Neutrophil (primary cell): ENCODE measurements around the gene ADGRD1.

Experiments used
- H3K27ac ChIP-seq: fragments of 200-600 bp; sonication (generic); 2 replicates; pipeline ENCODE4 v1.5.1; 2016; ENCODE audit warnings: mild to moderate bottlenecking, moderate library complexity
- H3K27me3 ChIP-seq: fragments of 200-600 bp; sonication (generic); 2 replicates; pipeline ENCODE4 v1.6.0; 2016; ENCODE audit warnings: mild to moderate bottlenecking
- H3K36me3 ChIP-seq: fragments of 200-600 bp; sonication (generic); 2 replicates; pipeline ENCODE4 v1.5.1; 2017
- H3K4me1 ChIP-seq, 2 experiments: fragments of 200-600 bp in 1 of 2; sonication (generic) in 1 of 2; 1 replicate in 1 of 2; 2 replicates in 1 of 2; pipeline versions ENCODE4 v1.5.1 to v1.6.1; 2013 to 2016; ENCODE audit warnings: low read depth in 1 of 2, low read length in 1 of 2, mild to moderate bottlenecking in 1 of 2, moderate library complexity in 1 of 2; ENCODE audit not compliant: control insufficient read depth in 1 of 2, insufficient read depth in 1 of 2
- H3K4me3 ChIP-seq, 2 experiments: fragments of 200-600 bp in 1 of 2; sonication (generic) in 1 of 2; 1 replicate in 1 of 2; 2 replicates in 1 of 2; pipeline ENCODE4 v1.5.1; 2013 to 2016; ENCODE audit warnings: low read depth in 1 of 2, low read length in 1 of 2, mild to moderate bottlenecking in 1 of 2, moderate library complexity in 1 of 2
- H3K9me3 ChIP-seq: fragments of 200-600 bp; sonication (generic); 2 replicates; pipeline ENCODE4 v1.5.1; 2016
- TF ChIP-seq, protein P1 (sequence below): fragments of 200-600 bp; sonication (generic); IDR thresholded peaks from 2 replicates; pipeline ENCODE4 v1.5.1; 2016; ENCODE audit warnings: antibody characterized with exemption

ADGRD1 gene

DNA sequence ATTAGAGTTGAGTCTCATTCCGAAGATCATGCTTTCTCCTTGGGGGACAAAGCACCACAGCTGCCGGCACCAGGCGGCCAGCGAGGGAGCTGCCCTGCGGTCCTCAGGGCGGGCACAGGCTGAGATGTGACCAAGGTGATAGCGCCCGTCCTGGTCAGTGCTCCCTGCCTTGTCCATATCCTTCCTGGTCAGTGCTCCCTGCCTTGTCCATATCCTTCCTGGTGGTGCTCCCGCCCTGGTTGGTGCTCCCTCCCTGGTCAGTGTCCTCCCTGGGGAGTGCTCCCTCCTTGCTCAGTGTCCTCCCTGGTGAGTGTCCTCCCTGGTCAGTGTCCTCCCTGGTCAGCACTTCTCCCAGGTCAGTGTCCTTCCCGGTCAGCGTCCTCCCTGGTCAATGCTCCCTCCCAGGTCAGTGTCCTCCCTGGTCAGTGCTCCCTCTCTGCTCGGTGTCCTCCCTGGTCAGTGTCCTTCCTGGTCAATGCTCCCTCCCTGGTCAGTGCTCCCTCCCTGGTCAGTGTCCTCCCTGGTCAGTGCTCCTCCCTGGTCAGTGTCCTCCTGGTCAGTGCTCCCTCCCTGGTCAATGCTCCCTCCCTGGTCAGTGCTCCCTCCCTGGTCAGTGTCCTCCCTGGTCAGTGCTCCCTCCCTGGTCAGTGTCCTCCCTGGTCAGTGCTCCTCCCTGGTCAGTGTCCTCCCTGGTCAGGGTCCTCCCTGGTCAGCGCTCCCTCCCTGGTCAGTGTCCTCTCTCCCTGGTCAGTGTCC lies 92.2 kb downstream of the ADGRD1 start:
- H3K9me3 ChIP-seq, result no peaks in the 10 kb centered on the region
- H3K4me1 ChIP-seq, result no peaks in the 10 kb centered on the region
- no peak overlapping the region for H3K4me3 ChIP-seq
- H3K27ac ChIP-seq, result no peak overlapping the region
- no peaks in the 10 kb centered on the region for H3K27me3 ChIP-seq
- TF ChIP-seq, protein P1, sequence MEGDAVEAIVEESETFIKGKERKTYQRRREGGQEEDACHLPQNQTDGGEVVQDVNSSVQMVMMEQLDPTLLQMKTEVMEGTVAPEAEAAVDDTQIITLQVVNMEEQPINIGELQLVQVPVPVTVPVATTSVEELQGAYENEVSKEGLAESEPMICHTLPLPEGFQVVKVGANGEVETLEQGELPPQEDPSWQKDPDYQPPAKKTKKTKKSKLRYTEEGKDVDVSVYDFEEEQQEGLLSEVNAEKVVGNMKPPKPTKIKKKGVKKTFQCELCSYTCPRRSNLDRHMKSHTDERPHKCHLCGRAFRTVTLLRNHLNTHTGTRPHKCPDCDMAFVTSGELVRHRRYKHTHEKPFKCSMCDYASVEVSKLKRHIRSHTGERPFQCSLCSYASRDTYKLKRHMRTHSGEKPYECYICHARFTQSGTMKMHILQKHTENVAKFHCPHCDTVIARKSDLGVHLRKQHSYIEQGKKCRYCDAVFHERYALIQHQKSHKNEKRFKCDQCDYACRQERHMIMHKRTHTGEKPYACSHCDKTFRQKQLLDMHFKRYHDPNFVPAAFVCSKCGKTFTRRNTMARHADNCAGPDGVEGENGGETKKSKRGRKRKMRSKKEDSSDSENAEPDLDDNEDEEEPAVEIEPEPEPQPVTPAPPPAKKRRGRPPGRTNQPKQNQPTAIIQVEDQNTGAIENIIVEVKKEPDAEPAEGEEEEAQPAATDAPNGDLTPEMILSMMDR, result no peak
- no peaks in the 10 kb centered on the region for H3K36me3 ChIP-seq

DNA sequence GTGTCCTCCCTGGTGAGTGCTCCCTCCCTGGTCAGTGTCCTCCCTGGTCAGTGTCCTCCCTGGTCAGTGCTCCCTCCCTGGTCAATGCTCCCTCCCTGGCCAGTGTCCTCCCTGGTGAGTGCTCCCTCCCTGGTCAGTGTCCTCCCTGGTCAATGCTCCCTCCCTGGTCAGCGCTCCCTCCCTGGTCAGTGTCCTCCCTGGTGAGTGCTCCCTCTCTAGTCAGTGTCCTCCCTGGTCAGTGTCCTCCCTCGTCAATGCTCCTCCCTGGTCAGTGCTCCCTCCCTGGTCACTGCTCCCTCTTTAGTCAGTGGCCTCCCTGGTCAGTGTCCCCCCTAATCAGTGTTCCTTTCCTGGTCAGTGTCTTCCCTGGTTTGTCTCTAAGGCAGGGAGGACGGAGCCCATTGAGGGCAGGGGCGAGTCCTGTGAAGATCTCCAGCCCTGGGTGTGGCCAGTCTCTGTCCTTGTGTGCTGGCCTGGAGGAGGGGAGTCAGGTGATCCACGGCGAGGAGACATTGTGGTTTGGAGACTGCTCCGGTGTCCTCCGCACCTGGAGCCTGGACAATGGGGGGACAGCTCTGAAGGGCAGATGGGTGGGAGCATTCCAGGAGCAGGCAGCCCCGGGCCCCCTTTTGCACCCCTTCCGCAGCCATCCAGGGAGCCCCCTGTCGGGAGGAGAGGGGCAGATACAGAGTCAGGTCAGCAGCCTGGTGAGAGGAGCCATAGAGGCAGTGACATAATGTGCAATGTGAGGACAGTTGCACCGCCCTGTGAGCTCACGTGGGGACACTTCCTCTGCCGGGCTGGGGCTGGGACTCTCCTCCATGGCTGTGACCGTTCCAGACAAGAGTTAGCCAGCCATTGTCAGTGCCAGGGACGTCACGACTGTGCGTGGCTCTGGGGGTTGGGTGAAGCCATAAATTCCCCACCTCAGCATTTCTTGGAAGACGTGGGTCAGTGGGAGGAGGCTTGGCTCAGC lies 93.4 kb downstream of the ADGRD1 start:
- Histone ChIP-seq H3K27me3 (no peaks in the 10 kb centered on the region), H3K27ac (no peak overlapping the region), H3K4me1 (no peaks in the 10 kb centered on the region), H3K36me3 (no peaks in the 10 kb centered on the region), H3K4me3 (no peak overlapping the region), H3K9me3 (no peaks in the 10 kb centered on the region)
- TF ChIP-seq, protein P1, result no peak

DNA sequence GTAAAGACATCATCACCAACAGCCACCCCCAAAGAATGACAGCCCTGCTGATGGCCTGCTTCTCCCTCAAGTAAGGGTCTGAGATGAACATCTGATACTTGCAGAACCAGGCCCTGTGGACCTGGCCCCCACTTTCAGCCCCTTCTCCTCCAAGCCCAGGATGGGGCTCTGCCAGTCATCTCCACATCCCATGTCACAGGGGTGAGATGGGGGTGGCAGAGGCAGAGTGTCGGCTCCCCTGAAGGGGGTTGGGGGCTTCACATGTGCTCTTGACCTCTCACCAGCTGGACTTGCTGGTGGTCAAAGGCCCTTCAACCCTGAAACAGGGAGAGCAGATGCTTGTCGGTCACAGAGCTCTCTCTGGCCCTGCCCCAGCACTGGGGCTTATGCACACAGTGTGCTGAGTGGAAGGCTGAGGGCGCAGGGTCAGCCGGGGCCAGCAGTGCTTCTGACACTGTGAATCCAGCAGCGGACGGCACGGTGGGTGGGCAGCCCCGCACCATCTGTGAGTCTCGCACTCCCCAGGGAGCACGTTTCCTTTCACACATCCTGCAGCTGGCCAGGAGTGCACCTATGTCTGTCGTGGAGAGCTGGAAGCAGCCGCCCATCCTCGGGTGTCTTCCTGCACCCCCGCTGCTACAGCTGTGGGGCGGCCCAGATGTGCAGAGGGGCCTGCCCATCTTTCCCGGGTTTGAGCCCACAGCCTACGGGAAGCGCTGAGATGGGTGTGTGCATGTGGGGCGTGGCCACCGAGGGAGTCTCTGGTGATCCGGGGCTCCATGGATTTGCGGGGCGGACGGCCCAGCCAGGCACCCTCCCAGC lies 94.3 kb downstream of the ADGRD1 start:
- TF ChIP-seq, protein P1, result no peak

DNA sequence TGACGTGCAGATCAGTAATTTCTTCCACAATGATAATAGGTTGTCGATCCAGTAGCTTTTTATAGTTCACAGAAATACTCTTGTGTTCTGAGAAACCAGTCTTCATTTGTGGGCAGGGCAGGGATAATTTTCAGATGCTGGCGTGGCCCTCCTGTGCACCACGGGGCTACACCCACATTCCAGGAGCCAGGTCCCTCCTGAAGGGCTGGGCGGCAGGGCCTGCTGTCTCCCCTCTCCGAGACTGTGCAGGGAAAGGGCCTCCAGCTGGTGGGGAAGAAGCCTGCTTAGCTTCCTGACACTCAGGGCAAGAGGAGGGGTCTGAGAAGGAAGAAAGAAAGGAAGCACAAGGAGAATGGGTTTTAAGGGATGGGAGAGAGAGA lies 94.9 kb downstream of the ADGRD1 start:
- Histone ChIP-seq H3K4me3 (no peak overlapping the region), H3K9me3 (no peaks in the 10 kb centered on the region), H3K4me1 (no peaks in the 10 kb centered on the region), H3K36me3 (no peaks in the 10 kb centered on the region), H3K27ac (no peak overlapping the region), H3K27me3 (no peaks in the 10 kb centered on the region)
- TF ChIP-seq, protein P1, result no peak

More for the DNA sequence above, 94.3 kb downstream of the ADGRD1 start:
- no peaks in the 10 kb centered on the region for H3K36me3 ChIP-seq
- H3K27ac ChIP-seq, result no peak overlapping the region
- H3K4me1 ChIP-seq, result no peaks in the 10 kb centered on the region
- no peak overlapping the region for H3K4me3 ChIP-seq
- H3K27me3 ChIP-seq, result no peaks in the 10 kb centered on the region
- no peaks in the 10 kb centered on the region for H3K9me3 ChIP-seq

DNA sequence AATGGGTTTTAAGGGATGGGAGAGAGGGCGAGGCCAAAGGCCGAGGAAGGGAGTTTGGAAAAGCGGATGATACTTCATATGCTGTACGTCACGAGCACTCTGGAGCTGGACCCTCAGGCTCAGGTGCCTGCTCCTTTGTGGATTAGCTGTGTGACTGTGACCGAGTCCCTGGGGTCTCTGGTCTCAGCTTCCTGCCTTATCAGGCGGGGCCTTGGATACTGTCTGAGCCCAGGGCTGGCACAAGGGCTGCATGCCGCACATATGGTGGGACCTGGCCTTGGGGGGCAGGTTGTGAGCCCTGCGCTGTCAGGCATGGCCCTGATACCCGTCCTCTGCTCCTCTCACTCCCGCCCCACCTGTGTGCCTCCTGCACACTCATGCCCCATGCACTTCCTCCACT lies 95.3 kb downstream of the ADGRD1 start:
- no peak overlapping the region for H3K27ac ChIP-seq
- TF ChIP-seq, protein P1, result no peak
- no peaks in the 10 kb centered on the region for H3K4me1 ChIP-seq
- H3K36me3 ChIP-seq, result no peaks in the 10 kb centered on the region
- no peak overlapping the region for H3K4me3 ChIP-seq
- no peaks in the 10 kb centered on the region for H3K9me3 ChIP-seq
- no peaks in the 10 kb centered on the region for H3K27me3 ChIP-seq
